Testis (tissue), 3 donors: ENCODE measurements around the gene WDR44. TPM values are rescaled to one million over a fixed set of nuclear protein-coding genes. Genes with fewer than 3 reads are reported as not detected.

Experiments used
- DNase-seq: peaks from one replicate; pipeline ENCODE4 v3.0.0-alpha.2; 2019
- H3K27ac ChIP-seq, 2 donors: fragments of 200-600 bp; sonication (generic); one replicate each; pipeline ENCODE4 v1.5.1; 2019
- H3K27me3 ChIP-seq: fragments of 200-600 bp; sonication (generic); one replicate; pipeline ENCODE4 v1.5.1; 2019
- H3K36me3 ChIP-seq: fragments of 200-600 bp; sonication (generic); one replicate; pipeline ENCODE4 v1.5.1; 2017; ENCODE audit warnings: low read depth; ENCODE audit errors: missing control alignments
- H3K4me1 ChIP-seq: fragments of 200-600 bp; sonication (generic); one replicate; pipeline ENCODE4 v1.5.1; 2019
- H3K4me3 ChIP-seq, 2 donors: fragments of 200-600 bp; sonication (generic); one replicate each; pipeline ENCODE4 v1.5.1; 2017 to 2019
- H3K9me3 ChIP-seq: fragments of 200-600 bp; sonication (generic); one replicate; pipeline ENCODE4 v1.5.1; 2017
- CTCF ChIP-seq, 3 experiments: fragments of 450-650 bp in 2 of 3; fragments of 200-600 bp in 1 of 3; sonication (generic) in 1 of 3; IDR thresholded peaks; one replicate each; pipeline ENCODE4 v1.5.1; 2016 to 2019; ENCODE audit warnings: antibody characterized with exemption in 3 of 3, mild to moderate bottlenecking in 2 of 3, moderate library complexity in 1 of 3
- POLR2A ChIP-seq: fragments of 450-650 bp; IDR thresholded peaks from one replicate; pipeline ENCODE4 v1.6.1; 2017; ENCODE audit warnings: antibody characterized with exemption, mild to moderate bottlenecking, moderate library complexity
- WGBS, 2 donors: methylation state at CpG; one replicate each; pipeline ENCODE4 v1.1.5; 2018; 5-methylcytosine and 5-hydroxymethylcytosine counted together
- intact Hi-C: fragments of 100-400 bp; cut with DNase I; formaldehyde crosslinking; loops from one replicate; pipeline ENCODE4 v1.15.1; 2023; ENCODE audit warnings: low total_unique reads
- polyA plus RNA-seq: library from polyadenylated mRNA; stranded (reverse); fragments of 350-450 nt; fragmentation: Illumina TruSeq; extraction: RNeasy Lipid Tissue Mini Kit (QIAGEN cat#74804); gene quantifications from one replicate; pipeline ENCODE4 v1.2.3, GENCODE V29; 2014; ENCODE audit warnings: low read depth, low replicate concordance; ENCODE audit not compliant: insufficient read depth
- total RNA-seq, 2 donors: library from RNA; depleted of rRNA; stranded (reverse); fragments of >200 nt; gene quantifications; one replicate each; pipeline ENCODE4 v1.2.3, GENCODE V29; 2016

Gene WDR44
- total and polyA plus RNA-seq, 3 donors from 2014 or later = 13.1 to 26.8 (median 25.0) TPM

- H3K27me3 ChIP-seq = no peaks in the 10 kb centered on the region
- H3K27ac ChIP-seq = no peak overlapping the region
- DNase-seq = no peak
- H3K9me3 ChIP-seq = no peaks in the 10 kb centered on the region
- no peaks in the 10 kb centered on the region for H3K4me1 ChIP-seq
- H3K36me3 ChIP-seq = no peaks in the 10 kb centered on the region
- TF ChIP-seq POLR2A (no peak), CTCF (IDR thresholded peaks at IDR 0.05) (no peak)
- H3K4me3 ChIP-seq = no peak overlapping the region
- intact Hi-C loops = no loop called here
Measured at GRCh38 chrX:118367338-118367737, 21.4 kb downstream of the WDR44 start.

GRCh38 chrX:118368398-118368797 lies 22.5 kb downstream of the WDR44 start:
- WGBS, 2 donors = 90 to 95% methylated on average over 4 of the region's 4 CpGs
- no peak for DNase-seq
- TF ChIP-seq POLR2A (no peak), CTCF (IDR thresholded peaks at IDR 0.05) (no peak)
- H3K4me3 ChIP-seq = no peak overlapping the region
- no peaks in the 10 kb centered on the region for H3K9me3 ChIP-seq
- H3K4me1 ChIP-seq = no peaks in the 10 kb centered on the region
- H3K27ac ChIP-seq = no peak overlapping the region
- no peaks in the 10 kb centered on the region for H3K36me3 ChIP-seq
- intact Hi-C loops = no loop called here
- H3K27me3 ChIP-seq = no peaks in the 10 kb centered on the region

- no peak for DNase-seq
- Histone ChIP-seq H3K4me1 (no peaks in the 10 kb centered on the region), H3K27me3 (no peaks in the 10 kb centered on the region), H3K9me3 (no peaks in the 10 kb centered on the region), H3K36me3 (no peaks in the 10 kb centered on the region), H3K27ac (no peak overlapping the region), H3K4me3 (no peak overlapping the region)
- no peak for TF ChIP-seq POLR2A
- no peak for TF ChIP-seq CTCF (IDR thresholded peaks at IDR 0.05)
- WGBS, 2 donors = 89 to 100% methylated on average over 2 of the region's 2 CpGs
- intact Hi-C loops = no loop called here
Measured at GRCh38 chrX:118370921-118371624, 25.2 kb downstream of the WDR44 start.

GRCh38 chrX:118373538-118373937 lies 27.6 kb downstream of the WDR44 start:
- Histone ChIP-seq H3K27ac (no peak overlapping the region), H3K4me1 (no peaks in the 10 kb centered on the region), H3K36me3 (no peaks in the 10 kb centered on the region), H3K4me3 (no peak overlapping the region), H3K9me3 (no peaks in the 10 kb centered on the region), H3K27me3 (no peaks in the 10 kb centered on the region)
- no peak for TF ChIP-seq POLR2A
- TF ChIP-seq CTCF (IDR thresholded peaks at IDR 0.05) = no peak
- no peak for DNase-seq
- 40 to 66% methylated on average over 2 of the region's 2 CpGs for WGBS, 2 donors
- intact Hi-C loops = no loop called here

- Histone ChIP-seq H3K4me3 (no peak overlapping the region), H3K36me3 (no peaks in the 10 kb centered on the region), H3K27me3 (no peaks in the 10 kb centered on the region), H3K4me1 (no peaks in the 10 kb centered on the region), H3K9me3 (no peaks in the 10 kb centered on the region), H3K27ac (no peak overlapping the region)
- DNase-seq = no peak
- no peak for TF ChIP-seq CTCF (IDR thresholded peaks at IDR 0.05)
- no peak for TF ChIP-seq POLR2A
- intact Hi-C loops = no loop called here
- WGBS, 2 donors = 57 to 66% methylated on average over 3 of the region's 3 CpGs
Measured at GRCh38 chrX:118383120-118383519, 37.2 kb downstream of the WDR44 start.
